ENCODE results near the gene OXT.

OXT gene

GRCh38 chr20:3115190-3116107 lies 44.0 kb downstream of the OXT start:
- ATAC-seq, result no peak

- ATAC-seq, result no peak
Measured at GRCh38 chr20:3116341-3116740, 44.9 kb downstream of the OXT start.

GRCh38 chr20:3117839-3118379 lies 46.5 kb downstream of the OXT start:
- ATAC-seq, result peak in 1 of 2 donors; percentile 44

GRCh38 chr20:3119044-3119443 lies 47.6 kb downstream of the OXT start:
- ATAC-seq, result no peak

GRCh38 chr20:3121271-3121911 lies 50.0 kb downstream of the OXT start:
- peak in 1 of 2 donors; percentile 11 for ATAC-seq

Measured in activated CD4-positive, CD25-positive, alpha-beta regulatory T cell treated with anti-CD3 and anti-CD28 coated beads, Interleukin-2, amount 50 U/mL, for 24 hours (primary cell).